Esophagus mucosa (tissue), 1 donor: ENCODE results near the gene RBPJ. TPM values are rescaled to one million over a fixed set of nuclear protein-coding genes. Genes with fewer than 3 reads are reported as not detected.

Source experiments
- ATAC-seq: fragments of 200-7000 bp; cut with Tn5 transposase; one replicate; pipeline ENCODE4 v1.9.1; 2020
- total RNA-seq: library from RNA; stranded (reverse); gene quantifications from one replicate; pipeline ENCODE4 v1.2.4, GENCODE V29; 2023
- donor health status: DM: yes; HTN: yes; CAD: no.

The RBPJ gene
- 23.6 TPM for total RNA-seq

DNA sequence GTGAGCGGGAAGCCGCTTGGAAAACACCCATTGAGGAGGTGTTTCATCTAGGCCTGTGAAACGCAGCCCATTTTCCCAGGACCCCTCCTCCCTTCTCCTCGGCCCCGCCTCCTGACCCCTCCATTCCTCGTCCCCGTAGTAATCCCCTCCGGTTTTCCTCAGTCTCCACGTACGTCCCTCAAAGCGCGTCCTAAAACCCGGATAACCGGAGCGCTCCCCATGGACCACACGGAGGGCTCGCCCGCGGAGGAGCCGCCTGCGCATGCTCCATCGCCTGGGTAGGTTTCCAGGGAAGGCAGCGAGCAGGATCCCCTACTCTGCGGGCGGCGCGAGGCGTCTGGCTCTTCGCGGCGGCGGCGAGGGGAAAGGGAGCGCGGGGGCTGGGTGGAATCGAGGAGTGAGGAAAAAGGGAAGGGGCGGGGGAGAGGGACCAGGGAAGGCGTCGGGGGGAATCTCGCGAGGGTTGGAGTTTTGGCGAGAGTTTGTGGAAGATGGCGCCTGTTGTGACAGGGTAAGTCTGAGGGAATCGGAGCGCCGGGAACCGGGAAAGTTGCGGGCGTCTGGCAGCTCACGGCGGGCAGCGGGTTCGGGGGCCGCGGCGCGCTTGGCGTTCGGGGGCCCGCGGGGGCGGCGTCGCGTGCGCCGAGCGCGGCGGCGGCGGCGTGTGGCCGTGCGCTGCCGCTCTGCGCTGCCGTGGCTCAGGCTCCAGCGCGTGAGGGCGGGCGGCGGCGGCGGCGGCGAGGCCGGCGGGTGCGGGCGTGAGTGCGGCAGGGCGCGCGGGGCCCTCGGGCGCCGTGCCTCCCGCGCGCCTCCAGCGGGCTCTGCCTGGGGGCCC is at the start of gene RBPJ:
TSS of gene RBPJ (plus strand) at position 477 of the 835 bp plus-strand sequence. CDS start at position 492, 15 bp downstream.
- ATAC-seq, result peak; percentile 81

DNA sequence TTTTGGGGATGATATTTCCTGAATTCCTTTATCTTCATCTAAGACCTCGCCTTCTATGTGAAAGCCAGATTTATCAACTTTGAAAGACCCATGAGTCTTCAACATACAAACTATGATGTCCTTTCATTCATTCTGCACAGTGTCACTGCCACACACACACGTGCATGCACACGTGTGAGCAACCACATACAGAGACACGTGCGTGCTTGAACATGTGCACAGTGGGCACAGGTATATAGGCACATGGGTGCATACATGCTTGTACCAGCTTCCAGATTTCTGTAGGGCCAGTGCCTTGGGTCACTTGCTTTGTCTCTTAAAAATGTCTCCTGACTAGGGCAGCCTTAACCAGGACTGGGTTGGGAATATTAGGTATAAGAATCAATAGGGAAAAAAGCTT is 49.1 kb upstream of the RBPJ start:
- ATAC-seq, result no peak

DNA sequence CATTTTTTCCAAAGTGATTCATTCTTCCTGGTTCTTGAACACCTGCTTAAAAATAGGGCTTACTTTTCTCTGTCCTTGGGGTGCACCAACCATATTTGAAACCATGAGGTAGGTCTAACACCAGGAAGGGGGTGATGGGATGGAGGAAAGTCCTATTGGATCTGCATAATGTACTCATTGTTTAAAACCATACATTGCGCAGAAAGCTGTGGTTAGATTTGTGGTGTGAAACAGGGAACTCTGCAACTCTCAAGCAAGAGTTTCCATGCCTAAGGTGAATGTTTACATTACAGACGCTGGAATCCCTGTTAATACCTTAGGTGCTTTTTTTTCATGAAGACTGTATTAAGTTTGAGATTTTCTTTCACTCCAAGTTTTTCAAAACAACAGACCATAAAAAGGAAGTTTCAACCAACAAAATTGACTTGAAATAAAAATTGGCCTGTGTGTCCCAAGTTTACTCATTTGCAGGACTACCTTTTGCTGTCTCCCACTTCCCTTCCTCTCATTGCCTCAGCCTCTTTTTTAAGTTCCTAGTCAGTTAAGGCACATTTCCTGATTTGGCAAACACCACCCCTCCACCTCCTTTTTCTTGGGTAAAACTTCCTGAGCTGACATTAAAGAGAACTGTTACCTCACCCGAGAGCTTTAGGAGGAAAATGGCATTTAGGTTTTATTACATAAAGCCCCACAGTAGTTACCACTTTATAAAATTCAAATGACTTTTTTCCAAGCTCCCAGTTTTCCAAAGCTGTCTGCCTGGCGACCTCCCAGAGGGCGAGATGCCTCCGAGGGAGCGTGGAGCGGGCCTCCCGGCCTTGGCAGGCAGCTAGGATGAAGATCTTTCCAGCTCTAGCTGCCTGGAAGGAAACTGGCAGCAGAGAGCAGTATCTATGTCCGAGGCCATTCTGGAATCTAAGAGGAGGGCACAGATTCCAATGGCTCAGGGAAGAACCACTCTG is 47.9 kb upstream of the RBPJ start:
- ATAC-seq, result no peak

DNA sequence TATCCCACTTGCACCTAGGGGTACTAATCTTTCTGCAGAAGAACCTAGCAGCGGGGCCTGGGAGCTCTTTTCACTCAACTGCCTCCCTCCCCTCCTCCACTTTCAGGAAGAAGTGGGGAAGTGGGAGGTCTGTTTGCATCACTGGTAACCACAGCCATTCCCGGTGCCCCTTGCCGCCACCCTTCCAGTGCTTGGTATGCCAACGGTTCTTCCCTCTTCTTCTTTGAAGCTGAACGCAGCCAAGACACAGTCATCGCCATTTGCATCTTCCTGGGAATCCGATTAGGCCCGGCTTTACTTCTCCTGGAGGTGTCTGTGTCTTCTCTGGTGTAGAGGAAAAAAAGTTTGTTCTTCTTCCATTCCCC is 47.2 kb upstream of the RBPJ start:
- no peak for ATAC-seq

DNA sequence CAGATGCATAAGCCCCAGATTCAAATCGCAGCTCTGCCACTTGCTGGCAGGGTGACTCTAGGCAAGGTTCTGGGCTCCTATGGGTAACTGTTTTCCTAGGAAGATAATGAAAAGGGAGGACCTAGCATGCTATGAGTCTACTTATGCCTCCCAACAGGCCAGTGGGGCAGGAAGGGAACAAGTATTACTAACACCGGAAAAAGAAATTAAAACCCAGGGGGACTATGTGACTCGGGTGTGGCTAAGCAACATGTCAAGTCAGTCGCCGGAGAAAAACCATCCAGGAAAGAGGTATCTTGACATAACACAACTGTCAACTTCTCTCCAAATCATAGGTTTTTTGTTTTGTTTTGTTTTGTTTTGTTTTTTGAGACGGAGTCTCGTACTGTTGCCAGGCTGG is 45.5 kb upstream of the RBPJ start:
- ATAC-seq, result no peak

DNA sequence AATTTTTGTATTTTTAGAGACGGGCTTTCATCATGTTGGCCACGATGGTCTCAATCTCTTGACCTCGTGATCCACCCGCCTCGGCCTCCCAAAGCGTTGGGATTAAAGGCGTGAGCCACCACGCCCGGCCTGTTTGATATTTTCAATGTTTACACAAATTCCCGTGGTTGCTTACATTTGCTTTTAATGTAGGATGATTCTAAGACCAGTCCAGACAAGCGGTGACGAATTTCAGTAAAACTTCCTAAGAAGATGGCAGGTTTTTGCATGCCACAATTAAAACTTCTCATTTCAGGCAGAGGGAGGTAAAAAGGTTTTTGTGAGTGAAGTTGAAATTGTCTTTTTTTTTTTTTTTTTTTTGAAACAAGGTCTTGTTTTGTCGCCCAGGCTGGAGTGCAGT is 41.4 kb upstream of the RBPJ start:
- ATAC-seq, result no peak

DNA sequence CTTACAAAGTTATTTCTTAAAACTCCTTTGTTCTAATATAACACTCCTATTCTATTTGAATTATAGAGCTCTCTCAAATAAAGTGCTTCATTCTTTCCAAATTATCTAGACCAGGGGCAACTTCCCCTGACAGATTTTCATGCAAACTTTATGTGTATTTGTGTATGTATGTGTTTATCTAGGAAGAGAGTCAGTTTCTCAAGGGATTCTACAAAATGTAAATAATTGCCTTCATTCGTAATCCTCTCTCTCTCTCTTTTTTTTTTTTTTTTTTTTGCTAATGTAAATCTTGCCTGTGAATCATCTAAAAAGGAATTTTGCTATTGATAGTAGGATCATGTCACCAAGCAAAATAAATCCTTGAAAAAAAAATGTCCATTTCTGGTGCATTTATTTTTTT is 38.9 kb upstream of the RBPJ start:
- ATAC-seq, result no peak

DNA sequence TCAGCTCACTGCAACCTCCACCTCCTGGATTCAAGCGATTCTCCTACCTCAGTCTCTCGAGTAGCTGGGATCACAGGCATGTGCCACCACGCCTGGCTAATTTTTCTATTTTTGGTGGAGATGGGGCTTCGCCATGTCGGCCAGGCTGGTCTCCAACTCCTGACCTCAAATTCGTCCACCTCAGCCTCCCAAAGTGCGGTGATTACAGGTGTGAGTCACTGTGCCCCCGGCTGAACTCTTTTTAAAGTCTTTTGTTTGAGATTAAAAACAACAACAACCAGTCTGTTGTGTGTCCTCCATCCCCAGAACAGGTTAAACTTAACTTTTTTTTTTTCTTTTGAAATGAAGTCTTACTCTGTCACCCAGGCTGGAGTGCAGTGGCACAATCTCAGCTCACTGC is 36.3 kb upstream of the RBPJ start:
- no peak for ATAC-seq

DNA sequence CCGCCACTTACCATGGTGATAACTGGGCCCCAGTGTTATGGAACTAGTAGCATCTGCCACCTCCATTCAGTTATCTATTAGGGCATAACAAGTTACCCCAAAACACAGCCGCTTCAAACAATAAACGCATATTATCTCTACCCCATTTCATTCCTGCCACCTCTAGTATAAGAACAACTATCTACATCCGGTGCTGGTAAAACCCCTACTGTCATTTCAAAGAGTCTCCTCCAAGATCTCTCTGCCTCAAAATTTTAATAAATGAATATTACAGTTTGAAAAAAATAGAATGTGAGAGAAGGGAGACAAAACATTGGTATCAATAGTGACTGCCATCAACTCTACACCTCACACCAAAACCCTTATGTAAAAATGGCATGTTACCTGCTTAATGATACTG is 35.5 kb upstream of the RBPJ start:
- no peak for ATAC-seq

DNA sequence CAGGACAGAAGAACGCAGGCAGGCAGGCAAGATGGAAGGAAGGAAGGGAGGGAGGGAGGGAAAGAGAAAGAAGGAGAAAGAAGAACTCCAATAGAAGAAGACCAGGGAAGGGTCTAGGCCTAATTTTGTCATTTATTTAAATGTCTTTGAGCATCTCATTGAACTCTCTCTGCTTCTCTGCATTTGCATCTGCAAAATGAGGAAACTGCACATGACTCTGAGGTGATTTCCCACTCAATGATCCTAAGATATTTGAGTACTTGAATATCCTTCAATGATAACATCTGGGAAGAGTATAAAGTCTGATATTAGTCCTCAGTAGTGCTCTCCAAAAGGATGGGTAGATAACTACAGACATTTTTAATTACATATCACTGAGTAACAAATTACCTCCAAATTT is 33.1 kb upstream of the RBPJ start:
- no peak for ATAC-seq

DNA sequence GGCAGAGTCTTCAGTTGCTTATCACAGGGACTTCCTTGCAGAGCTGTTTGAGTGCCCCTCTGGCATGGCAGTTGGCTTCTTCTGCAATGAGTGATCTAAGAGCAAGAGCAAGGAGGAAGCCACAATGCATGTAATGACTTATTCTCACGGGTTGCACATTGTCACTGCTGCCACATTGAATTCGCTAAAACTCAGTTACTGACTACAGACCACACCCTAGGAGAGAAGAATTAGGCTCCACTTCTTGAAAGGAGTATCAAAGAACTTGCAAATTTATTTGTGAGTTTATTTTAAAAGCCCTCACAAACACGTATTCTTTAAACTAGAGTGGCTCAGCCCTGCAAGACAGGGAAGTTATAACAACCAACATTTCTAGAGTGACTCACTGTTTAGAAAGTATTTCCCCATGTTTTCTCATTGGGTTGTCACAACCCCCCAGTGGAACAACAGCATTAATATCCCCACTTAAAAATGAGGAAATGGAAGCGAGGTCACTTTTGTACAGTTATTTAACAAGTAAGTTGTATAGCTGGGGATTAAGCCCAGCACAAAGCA is 32.4 kb upstream of the RBPJ start:
- peak; percentile 76 for ATAC-seq

DNA sequence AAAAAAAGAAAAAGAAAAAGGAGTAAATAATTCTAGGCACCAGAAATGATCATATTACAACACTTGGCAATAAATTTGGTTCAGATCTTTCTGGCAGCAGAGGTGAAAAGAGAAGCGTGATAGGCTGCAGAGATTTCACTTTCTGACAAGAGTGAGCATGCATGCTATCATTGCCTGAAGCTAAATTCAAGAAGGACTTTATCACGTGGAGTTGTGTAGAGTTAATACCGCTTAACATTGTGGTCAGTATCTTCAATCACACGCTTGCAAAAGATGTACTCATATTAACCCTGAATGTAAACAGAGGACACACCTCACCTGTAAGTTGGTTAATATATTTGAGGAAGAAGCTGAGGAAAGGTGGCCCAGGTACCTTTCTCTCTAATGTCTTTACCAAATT is 31.4 kb upstream of the RBPJ start:
- peak; percentile 88 for ATAC-seq

DNA sequence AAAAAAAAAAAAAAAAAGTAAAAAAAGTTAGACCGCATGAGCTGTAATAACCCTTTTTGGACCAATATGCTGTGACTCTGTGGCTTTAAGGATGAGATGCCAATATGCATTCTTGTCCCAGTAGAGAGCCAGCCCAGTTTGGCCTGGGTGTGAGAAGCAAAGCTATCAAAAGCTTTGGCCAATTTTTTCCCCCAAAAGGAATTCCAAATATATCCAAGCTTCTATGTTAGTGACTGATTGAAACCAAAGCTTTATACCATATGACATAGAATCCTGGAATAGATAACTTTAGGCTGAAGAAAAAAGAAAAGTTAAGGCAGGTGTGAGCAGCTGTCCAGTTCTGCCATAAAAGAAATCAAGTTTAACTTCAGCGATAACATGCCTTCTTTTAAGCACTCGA is 30.5 kb upstream of the RBPJ start:
- ATAC-seq, result no peak

DNA sequence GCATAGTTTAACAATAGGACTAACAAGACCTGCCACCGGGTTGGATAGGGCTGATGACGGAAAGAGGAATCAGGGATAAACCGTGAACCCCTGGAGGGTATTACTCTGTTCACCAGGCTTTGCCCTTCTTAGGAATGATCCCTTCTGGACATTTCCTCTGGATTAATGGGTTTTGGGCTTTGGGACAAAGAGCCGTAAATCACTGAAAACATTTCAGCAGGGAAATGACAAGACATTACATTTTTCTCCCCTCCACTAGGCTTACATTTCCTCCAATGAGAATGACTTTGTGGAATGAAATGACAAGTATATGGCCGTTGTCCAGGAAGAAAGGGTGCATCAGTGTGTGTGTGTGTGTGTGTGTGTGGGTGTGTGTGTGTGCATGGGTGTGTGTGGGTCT is 25.9 kb upstream of the RBPJ start:
- ATAC-seq, result no peak

DNA sequence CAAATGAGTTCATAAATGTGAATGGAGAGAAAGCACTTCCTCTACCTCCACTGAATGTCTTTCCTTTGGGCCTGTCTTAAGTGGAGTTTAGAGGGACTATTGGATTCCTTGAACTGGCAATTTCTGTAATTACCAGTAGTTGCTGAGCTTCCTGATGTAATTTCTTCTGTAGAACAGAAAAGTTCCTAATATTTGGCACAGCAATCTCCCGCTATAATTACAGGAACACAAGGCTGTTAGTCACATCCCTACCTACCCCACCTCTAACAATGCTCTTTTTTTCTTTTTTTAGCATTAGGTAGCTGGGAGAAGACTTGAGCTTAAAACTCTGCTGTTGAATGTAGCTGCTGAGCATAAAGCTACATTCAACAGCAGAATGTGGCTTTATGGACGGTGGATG is 24.8 kb upstream of the RBPJ start:
- ATAC-seq, result no peak

DNA sequence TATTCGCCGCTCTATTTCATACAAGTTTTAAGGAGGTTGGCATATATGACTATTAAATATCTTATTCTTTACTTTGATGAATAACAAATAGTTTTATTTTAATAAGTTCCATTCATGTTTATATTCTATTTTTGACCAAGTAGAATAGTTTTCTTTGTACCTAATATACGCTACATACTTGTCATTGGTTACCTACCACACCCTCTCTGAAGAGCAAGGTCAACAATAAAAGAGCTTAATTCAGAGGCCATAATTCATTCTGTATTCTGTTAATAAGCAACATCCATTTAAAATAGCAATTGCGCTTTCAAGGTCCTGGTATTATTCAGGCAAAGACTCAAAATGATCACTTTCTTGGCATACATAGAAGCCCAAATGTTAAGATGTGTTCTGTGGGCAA is 24.3 kb upstream of the RBPJ start:
- no peak for ATAC-seq

DNA sequence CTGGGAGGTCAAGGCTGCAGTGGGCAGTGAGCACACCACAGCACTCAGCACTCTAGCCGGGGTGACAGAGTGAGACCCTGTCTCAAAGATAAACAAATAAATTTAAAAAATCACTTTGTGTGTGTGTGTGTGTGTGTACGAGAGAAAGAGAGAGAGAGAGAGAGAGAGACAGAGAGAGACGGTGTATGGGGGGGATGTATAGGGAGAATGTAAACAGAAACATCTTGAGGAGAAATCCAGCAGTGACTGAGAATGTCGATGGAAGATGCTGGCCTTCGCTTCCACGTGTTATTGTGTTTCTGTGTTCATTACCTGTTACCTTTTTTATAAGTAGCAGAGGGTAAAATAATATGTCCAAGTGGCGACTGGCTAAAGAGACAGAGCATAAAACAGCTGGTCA is 23.6 kb upstream of the RBPJ start:
- no peak for ATAC-seq

DNA sequence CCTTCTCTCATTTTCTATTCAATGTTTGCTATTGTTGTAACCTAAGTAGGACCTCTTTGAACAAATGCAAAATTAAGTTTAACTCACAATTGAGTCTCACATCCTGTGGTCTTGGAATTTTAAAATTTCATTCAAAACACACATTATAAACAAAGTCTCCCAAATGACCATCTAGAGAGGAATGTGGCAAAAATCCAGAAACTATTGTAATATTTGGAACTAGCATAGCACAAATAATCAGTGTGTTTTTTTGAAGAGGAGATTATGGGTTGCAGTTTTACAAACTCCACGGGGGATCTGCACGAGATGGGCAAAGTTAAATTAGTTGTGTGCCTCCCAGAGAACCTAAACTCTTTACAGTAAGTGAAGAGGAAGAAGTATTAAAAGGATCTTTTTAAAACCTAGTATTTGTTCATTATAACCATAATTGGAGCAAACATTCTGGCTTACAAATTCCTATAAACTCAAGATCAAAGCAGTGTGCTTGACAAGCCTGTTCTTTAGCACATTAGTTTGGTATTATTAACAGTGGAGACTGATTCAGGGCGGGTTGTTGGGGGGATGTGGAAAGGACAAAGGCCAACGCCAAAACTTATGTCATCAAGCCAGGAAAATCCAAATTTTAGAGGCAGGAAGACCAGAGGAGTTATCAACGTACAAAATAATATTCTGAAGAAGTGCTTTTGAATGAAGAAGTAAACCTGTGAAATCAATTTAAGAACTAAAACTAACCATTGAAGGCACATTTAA is 22.4 kb upstream of the RBPJ start:
- no peak for ATAC-seq

DNA sequence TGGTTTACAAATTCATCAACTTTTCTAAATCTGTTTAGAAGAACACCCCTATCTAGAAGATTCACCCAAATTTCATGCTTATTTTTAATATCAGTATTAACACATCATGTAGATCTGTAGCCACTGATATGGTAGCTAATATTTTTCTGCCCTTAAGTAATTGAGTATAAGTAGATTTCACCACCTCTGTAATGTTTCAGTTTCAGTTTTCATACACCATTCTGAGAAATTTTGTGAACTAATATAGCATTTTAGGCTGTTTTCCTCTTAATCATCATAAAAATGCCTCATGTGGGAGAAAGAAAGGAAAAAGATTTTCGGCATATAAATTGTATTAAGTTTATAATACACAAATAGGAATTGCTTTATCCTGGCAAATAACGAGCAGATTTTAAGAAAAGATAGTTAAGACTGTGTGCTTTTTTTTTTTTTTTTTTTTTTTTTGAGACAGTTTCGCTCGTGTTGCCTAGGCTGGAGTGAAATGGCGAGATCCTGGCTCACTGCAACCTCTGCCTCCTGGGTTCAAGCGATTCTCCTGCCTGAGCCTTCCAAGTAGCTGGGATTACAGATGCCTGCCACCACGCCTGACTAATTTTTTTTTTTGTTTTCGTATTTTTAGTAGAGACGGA is 21.4 kb upstream of the RBPJ start:
- no peak for ATAC-seq

DNA sequence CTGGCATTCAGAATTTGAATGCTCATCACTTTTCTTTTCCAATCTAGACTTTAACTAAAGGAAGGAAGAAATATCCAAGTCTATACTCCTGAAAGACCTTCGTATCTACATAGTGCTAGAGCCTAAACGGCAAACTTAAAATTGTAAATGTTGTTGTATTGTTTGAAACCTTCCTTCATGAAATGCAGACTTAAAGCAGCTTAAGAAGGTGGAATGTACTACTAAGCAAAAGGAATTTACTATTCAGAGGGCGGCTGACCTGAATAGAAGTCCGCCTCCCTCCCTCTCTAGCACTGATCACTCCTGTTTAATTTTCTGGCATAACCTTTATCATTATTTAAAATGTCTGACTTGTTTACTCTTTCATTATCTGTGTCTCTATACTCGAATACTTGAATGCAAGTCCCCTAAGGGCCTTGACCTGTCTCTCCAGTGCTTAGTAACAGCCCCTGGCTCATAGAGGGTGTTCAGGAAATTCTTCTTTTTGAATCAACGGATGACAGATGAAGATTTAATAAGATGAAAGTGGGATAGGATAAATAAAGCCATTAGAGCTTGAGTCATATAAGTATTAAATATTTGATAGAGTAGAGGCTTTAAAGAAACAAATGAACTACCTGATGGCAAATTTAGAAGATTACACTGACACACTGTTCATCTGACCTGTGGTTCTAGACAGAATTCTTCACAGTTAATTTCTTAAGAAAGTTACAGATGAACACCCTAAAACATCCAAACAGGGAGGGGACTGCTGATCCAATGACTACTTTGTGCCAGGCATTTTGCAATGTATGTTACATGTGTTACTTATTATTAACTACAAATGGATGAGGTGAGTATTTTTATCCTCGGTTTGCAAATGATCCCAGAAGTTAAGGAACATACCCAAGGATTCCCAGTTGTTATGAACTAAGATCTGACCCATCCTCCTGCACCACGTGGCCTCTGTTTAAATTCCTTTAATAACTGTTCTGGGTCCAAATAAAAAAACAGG is 20.2 kb upstream of the RBPJ start:
- ATAC-seq, result no peak
